H9 (cell line): ENCODE measurements around the gene CWH43. TPM values are rescaled to one million over a fixed set of nuclear protein-coding genes. Genes with fewer than 3 reads are reported as not detected.

ENCODE experiments used
- DNase-seq: peaks from one replicate; pipeline ENCODE4 v3.0.0-alpha.2; 2017
- H2AFZ ChIP-seq: one replicate; pipeline ENCODE4 v1.6.1; 2013; ENCODE audit warnings: mild to moderate bottlenecking, low read length, control low read depth, moderate library complexity
- H2AK5ac ChIP-seq: 2 replicates; pipeline ENCODE4 v1.6.1; 2013; ENCODE audit warnings: low read length, control low read depth, mixed read lengths; ENCODE audit not compliant: insufficient read length
- H2BK120ac ChIP-seq: one replicate; pipeline ENCODE4 v1.6.1; 2013; ENCODE audit warnings: low read depth, mild to moderate bottlenecking, low read length, control low read depth, inconsistent platforms; ENCODE audit not compliant: poor library complexity, severe bottlenecking
- H2BK12ac ChIP-seq: 2 replicates; pipeline ENCODE4 v1.6.1; 2013; ENCODE audit warnings: low read length, control low read depth, mixed read lengths, low read depth; ENCODE audit not compliant: insufficient read length
- H2BK15ac ChIP-seq: 2 replicates; pipeline ENCODE4 v1.6.1; 2013; ENCODE audit warnings: low read depth, low read length, control low read depth
- H2BK20ac ChIP-seq: one replicate; pipeline ENCODE4 v1.6.1; 2013; ENCODE audit warnings: low read depth, mild to moderate bottlenecking, low read length, control low read depth, inconsistent platforms; ENCODE audit not compliant: poor library complexity, severe bottlenecking
- H2BK5ac ChIP-seq: 2 replicates; pipeline ENCODE4 v1.6.1; 2013; ENCODE audit warnings: low read length, control low read depth, mixed read lengths; ENCODE audit not compliant: insufficient read length
- H3K14ac ChIP-seq: 2 replicates; pipeline ENCODE4 v1.6.1; 2013; ENCODE audit warnings: low read length, control low read depth; ENCODE audit not compliant: insufficient read depth
- H3K18ac ChIP-seq: 2 replicates; pipeline ENCODE4 v1.6.1; 2013; ENCODE audit warnings: low read depth, mild to moderate bottlenecking, mixed read lengths, low read length, control low read depth; ENCODE audit not compliant: insufficient read length
- H3K23ac ChIP-seq: 2 replicates; pipeline ENCODE4 v1.6.1; 2013; ENCODE audit warnings: low read length, control low read depth, mixed read lengths, low read depth; ENCODE audit not compliant: insufficient read length
- H3K23me2 ChIP-seq: 2 replicates; pipeline ENCODE4 v1.6.1; 2013; ENCODE audit warnings: low read depth, mild to moderate bottlenecking, mixed read lengths, low read length, control low read depth; ENCODE audit not compliant: insufficient read length, poor library complexity, severe bottlenecking
- H3K27ac ChIP-seq: 2 replicates; pipeline ENCODE4 v1.5.1; 2013; ENCODE audit warnings: low read length, control low read depth, mixed read lengths, low read depth; ENCODE audit not compliant: insufficient read length
- H3K27me3 ChIP-seq: 2 replicates; pipeline ENCODE4 v1.6.1; 2013; ENCODE audit warnings: low read length, control low read depth, inconsistent platforms; ENCODE audit not compliant: insufficient read depth
- H3K4ac ChIP-seq: 2 replicates; pipeline ENCODE4 v1.6.1; 2013; ENCODE audit warnings: low read depth, mild to moderate bottlenecking, control low read depth, inconsistent platforms, low read length, moderate library complexity
- H3K4me1 ChIP-seq: 2 replicates; pipeline ENCODE4 v1.6.1; 2013; ENCODE audit warnings: low read length, control low read depth, inconsistent platforms; ENCODE audit not compliant: insufficient read depth
- H3K4me2 ChIP-seq: 2 replicates; pipeline ENCODE4 v1.6.1; 2013; ENCODE audit warnings: low read length, control low read depth, mixed read lengths; ENCODE audit not compliant: insufficient read length, insufficient read depth
- H3K56ac ChIP-seq: 2 replicates; pipeline ENCODE4 v1.6.1; 2013; ENCODE audit warnings: low read depth, mild to moderate bottlenecking, mixed read lengths, low read length, control low read depth; ENCODE audit not compliant: insufficient read length
- H3K79me1 ChIP-seq: 2 replicates; pipeline ENCODE4 v1.6.1; 2013; ENCODE audit warnings: low read depth, mild to moderate bottlenecking, moderate library complexity, low read length, control low read depth, inconsistent platforms; ENCODE audit not compliant: insufficient read depth, poor library complexity, severe bottlenecking
- H3K79me2 ChIP-seq: 2 replicates; pipeline ENCODE4 v1.6.1; 2013; ENCODE audit warnings: low read length, control low read depth, inconsistent platforms; ENCODE audit not compliant: insufficient read depth
- H3K9ac ChIP-seq: 2 replicates; pipeline ENCODE4 v1.6.1; 2013; ENCODE audit warnings: low read length, control low read depth, mixed read lengths; ENCODE audit not compliant: insufficient read length; ENCODE audit errors: extremely low read depth
- H3K9me3 ChIP-seq: one replicate; pipeline ENCODE4 v1.6.1; 2013; ENCODE audit warnings: low read depth, low read length, inconsistent platforms; ENCODE audit not compliant: control insufficient read depth
- H3T11ph ChIP-seq: one replicate; pipeline ENCODE4 v1.6.1; 2013; ENCODE audit warnings: mild to moderate bottlenecking, low read length, control low read depth, inconsistent platforms
- H4K20me1 ChIP-seq: one replicate; pipeline ENCODE4 v1.6.1; 2013; ENCODE audit not compliant: control insufficient read depth, insufficient read length, insufficient read depth
- H4K5ac ChIP-seq: 2 replicates; pipeline ENCODE4 v1.6.1; 2013; ENCODE audit warnings: low read depth, mild to moderate bottlenecking, mixed read lengths, low read length, control low read depth; ENCODE audit not compliant: insufficient read length
- H4K8ac ChIP-seq: replicated peaks from 2 replicates; pipeline ENCODE4 v1.6.1; 2013; ENCODE audit warnings: low read length, control low read depth, mixed read lengths, low read depth; ENCODE audit not compliant: insufficient read length
- H4K91ac ChIP-seq: 2 replicates; pipeline ENCODE4 v1.6.1; 2013; ENCODE audit warnings: low read depth, mild to moderate bottlenecking, moderate library complexity, mixed read lengths, low read length, control low read depth; ENCODE audit not compliant: insufficient read length
- H3K27ac Mint-ChIP-seq, 3 experiments: 2 replicates in 2 of 3; 3 replicates in 1 of 3; pipeline ENCODE4 v1.8.0; 2020 to 2021; ENCODE audit warnings: mixed read lengths in 3 of 3, mild to moderate bottlenecking in 1 of 3, moderate library complexity in 1 of 3
- H3K27me3 Mint-ChIP-seq: 2 replicates; pipeline ENCODE4 v1.8.0; 2021; ENCODE audit warnings: low read depth, mild to moderate bottlenecking, moderate library complexity, mixed read lengths
- H3K36me3 Mint-ChIP-seq, 3 experiments: 2 replicates in 2 of 3; 3 replicates in 1 of 3; pipeline ENCODE4 v1.8.0; 2020 to 2021; ENCODE audit warnings: low read depth in 3 of 3, mixed read lengths in 3 of 3; ENCODE audit not compliant: insufficient read depth in 1 of 3
- H3K4me1 Mint-ChIP-seq, 2 experiments: 2 replicates each; pipeline ENCODE4 v1.8.0; 2020; ENCODE audit warnings: mixed read lengths in 2 of 2
- H3K4me3 Mint-ChIP-seq, 2 experiments: 2 replicates in 1 of 2; 3 replicates in 1 of 2; pipeline ENCODE4 v1.8.0; 2020 to 2021; ENCODE audit warnings: mild to moderate bottlenecking in 2 of 2, mixed read lengths in 2 of 2, moderate library complexity in 1 of 2
- H3K9me3 Mint-ChIP-seq, 2 experiments: 2 replicates in 1 of 2; 3 replicates in 1 of 2; pipeline ENCODE4 v1.8.0; 2020; ENCODE audit warnings: mild to moderate bottlenecking in 2 of 2, mixed read lengths in 2 of 2, moderate library complexity in 1 of 2
- WGBS: extraction: QIAGEN DNeasy Blood & Tissue Kit; methylation state at CpG from one replicate; pipeline ENCODE4 v1.1.7; 2013; ENCODE audit warnings: missing lambda C conversion rate, low lambda C conversion rate, mixed read lengths; ENCODE audit not compliant: insufficient read length; ENCODE audit errors: extremely low coverage; 5-methylcytosine and 5-hydroxymethylcytosine counted together
- total RNA-seq: library from RNA; stranded (reverse); gene quantifications from 2 replicates; pipeline ENCODE4 v1.2.1, GENCODE V29; 2021
- TF ChIP-seq, protein P1 (sequence below): fragments of 200-600 bp; sonication (generic); conservative IDR thresholded peaks from 3 replicates; pipeline ENCODE4 v1.8.0; 2021; ENCODE audit warnings: antibody characterized with exemption, mild to moderate bottlenecking

The CWH43 gene
- total RNA-seq, 1 experiment from 2014 or later = not detected

DNA sequence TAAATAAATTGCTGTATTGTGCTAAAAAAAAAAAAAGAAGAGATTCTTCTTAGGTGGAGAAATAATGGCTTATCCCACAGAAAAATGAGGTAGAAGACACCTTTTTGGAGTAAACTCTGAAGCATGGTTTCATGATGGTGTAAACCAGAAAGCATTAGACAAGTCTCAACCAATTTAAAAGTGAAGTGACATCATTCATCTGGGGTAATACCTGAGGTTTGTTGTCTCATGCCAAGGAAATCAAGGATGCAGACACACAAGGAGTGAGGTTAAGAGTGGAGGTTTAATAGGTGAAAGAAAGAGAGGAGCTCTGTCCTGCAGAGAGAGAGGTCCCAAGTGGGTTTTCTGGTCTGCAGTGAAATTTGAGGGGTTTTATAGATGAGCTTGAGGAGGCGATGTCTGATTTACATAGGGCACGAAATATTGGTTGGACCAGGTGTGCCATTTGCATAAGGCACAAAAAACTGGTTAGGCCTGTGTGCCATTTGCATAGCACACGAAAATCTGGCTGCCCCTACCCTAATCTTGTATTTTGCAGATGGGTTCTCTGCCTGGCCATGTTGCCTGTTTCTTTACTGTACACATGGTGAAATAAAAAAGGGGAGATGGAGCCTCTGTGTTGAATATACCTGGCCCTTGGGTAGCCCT, 25.0 kb upstream of the CWH43 start:
- no peaks in the 10 kb centered on the region for H3K79me1 ChIP-seq
- no peaks in the 10 kb centered on the region for H3K79me2 ChIP-seq
- H4K91ac ChIP-seq = no peak overlapping the region
- H3K27ac Mint-ChIP-seq = no peak overlapping the region
- no peak overlapping the region for H2AFZ ChIP-seq
- peaks cover 2% of the 10 kb centered on the region; the same call in 1 of the 2 replicates for H3K27me3 Mint-ChIP-seq
- H3K27me3 ChIP-seq = no peaks in the 10 kb centered on the region
- no CpG with 5 or more reads among the region's 3 CpGs for WGBS
- no peaks in the 10 kb centered on the region for H3K9me3 ChIP-seq
- H3K4ac ChIP-seq = no peak overlapping the region
- H3K4me3 Mint-ChIP-seq = no peak overlapping the region
- H3K14ac ChIP-seq = no peak overlapping the region
- no peak overlapping the region for H4K5ac ChIP-seq
- H3K9me3 Mint-ChIP-seq = peaks cover 0 to 2% of the 10 kb centered on the region in 2 experiments; a peak in 2 of 5 replicates
- H3K36me3 Mint-ChIP-seq = no peaks in the 10 kb centered on the region; a peak in 1 of 7 replicates
- no peak overlapping the region for H2BK5ac ChIP-seq
- H3K27ac ChIP-seq = no peak overlapping the region
- H3K4me1 ChIP-seq = no peaks in the 10 kb centered on the region; the same call in 1 of the 2 replicates
- no peaks in the 10 kb centered on the region for H3K23me2 ChIP-seq
- no peak overlapping the region for H3K18ac ChIP-seq
- no peak overlapping the region for H2BK15ac ChIP-seq
- no peak overlapping the region for H3K23ac ChIP-seq
- H3K4me1 Mint-ChIP-seq = peaks cover 14% of the 10 kb centered on the region in 2 experiments
- no peak for DNase-seq
- no peak overlapping the region for H4K8ac ChIP-seq
- H3K9ac ChIP-seq = no peak overlapping the region
- no peak overlapping the region for H2BK12ac ChIP-seq
- no peak overlapping the region for H3K4me2 ChIP-seq
- H3K56ac ChIP-seq = no peak overlapping the region
- H2AK5ac ChIP-seq = no peak overlapping the region
- H4K20me1 ChIP-seq = no peaks in the 10 kb centered on the region
- H3T11ph ChIP-seq = no peak overlapping the region
- TF ChIP-seq, protein P1, sequence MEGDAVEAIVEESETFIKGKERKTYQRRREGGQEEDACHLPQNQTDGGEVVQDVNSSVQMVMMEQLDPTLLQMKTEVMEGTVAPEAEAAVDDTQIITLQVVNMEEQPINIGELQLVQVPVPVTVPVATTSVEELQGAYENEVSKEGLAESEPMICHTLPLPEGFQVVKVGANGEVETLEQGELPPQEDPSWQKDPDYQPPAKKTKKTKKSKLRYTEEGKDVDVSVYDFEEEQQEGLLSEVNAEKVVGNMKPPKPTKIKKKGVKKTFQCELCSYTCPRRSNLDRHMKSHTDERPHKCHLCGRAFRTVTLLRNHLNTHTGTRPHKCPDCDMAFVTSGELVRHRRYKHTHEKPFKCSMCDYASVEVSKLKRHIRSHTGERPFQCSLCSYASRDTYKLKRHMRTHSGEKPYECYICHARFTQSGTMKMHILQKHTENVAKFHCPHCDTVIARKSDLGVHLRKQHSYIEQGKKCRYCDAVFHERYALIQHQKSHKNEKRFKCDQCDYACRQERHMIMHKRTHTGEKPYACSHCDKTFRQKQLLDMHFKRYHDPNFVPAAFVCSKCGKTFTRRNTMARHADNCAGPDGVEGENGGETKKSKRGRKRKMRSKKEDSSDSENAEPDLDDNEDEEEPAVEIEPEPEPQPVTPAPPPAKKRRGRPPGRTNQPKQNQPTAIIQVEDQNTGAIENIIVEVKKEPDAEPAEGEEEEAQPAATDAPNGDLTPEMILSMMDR = no peak
- H2BK120ac ChIP-seq = no peak overlapping the region
- no peak overlapping the region for H2BK20ac ChIP-seq
